GM21447 (cell line): ENCODE results near the gene LRRC19.

Source experiments
- ATAC-seq: cut with Tn5 transposase; IDR thresholded peaks from one replicate; pipeline ENCODE4 v1.9.1; 2021; ENCODE audit not compliant: unreplicated experiment

Gene LRRC19, protein sequence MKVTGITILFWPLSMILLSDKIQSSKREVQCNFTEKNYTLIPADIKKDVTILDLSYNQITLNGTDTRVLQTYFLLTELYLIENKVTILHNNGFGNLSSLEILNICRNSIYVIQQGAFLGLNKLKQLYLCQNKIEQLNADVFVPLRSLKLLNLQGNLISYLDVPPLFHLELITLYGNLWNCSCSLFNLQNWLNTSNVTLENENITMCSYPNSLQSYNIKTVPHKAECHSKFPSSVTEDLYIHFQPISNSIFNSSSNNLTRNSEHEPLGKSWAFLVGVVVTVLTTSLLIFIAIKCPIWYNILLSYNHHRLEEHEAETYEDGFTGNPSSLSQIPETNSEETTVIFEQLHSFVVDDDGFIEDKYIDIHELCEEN

GRCh38 chr9:27005491-27005890 is at the start of gene LRRC19:
TSS of gene LRRC19 (minus strand) at chr9:27005672. CDS start at chr9:26999694, 5,978 bp downstream.
- ATAC-seq, result no peak

GRCh38 chr9:27054841-27055240 is 49.4 kb upstream of the LRRC19 start:
- no peak for ATAC-seq

DNA sequence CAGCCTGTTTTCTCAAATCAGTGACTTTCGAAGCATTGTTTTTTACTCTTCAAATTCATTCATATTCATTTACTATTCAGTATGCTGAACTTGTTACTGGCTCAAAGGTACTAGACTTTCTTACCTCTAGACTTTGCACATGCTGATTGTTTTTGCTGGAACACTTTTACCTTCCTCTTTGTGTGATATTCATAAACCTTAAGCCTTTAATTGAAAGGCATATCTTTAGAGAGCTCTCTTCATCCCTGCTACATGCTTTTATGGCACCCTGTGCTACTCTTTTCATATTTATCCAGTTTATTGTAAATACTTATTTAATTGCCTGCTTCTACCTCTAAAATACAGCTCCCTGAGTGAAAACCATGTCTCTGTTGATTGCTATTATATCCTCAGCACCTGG is 48.7 kb upstream of the LRRC19 start:
- ATAC-seq, result no peak

DNA sequence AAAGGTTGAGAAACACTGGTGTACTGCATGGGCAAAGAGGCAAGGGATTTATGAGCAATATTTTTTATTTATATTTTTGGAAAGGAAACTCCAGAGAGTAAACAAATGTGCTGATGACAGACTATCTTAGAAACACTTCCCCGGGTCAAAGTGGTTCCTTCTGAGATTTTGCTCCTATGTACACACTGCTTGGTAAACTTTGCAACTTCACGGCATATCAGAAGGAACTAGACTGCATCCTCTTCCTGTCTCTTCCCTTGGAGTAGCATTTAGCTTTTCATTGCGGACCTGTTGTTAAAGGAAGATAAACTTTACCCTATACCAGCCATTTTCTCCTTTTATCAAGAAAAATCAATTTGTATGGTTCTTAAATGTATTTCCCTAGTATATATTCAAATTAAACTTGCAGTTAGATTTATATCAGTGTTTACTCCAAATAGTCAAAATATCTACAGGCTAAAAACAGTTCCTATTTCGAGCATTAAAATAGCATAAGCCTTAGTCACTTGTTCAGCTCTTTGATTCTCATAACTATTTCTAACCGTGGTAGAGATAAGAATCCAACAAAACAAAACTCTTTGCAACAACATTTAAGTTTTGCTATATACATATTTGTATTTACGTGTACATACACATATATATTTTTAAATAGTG is 48.0 kb upstream of the LRRC19 start:
- no peak for ATAC-seq

DNA sequence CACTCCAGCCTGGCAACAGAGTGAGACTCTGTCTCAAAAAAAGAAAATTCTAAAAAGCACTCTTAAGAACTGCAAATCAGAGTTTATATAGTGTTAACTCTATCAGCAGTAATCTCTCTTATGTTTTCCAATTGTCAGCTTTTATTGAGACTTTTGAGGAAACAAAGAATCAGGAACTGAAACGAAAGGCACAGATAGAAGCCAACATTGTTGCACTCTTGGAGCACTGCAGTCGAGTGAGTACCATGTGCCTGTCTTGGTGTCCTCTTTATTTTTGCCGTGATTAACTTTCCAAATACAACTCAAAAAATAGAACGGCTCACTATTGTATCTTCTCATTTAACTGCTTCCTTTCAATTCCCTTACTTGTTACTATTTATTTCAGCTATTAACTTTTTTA is 41.7 kb upstream of the LRRC19 start:
- ATAC-seq, result no peak

DNA sequence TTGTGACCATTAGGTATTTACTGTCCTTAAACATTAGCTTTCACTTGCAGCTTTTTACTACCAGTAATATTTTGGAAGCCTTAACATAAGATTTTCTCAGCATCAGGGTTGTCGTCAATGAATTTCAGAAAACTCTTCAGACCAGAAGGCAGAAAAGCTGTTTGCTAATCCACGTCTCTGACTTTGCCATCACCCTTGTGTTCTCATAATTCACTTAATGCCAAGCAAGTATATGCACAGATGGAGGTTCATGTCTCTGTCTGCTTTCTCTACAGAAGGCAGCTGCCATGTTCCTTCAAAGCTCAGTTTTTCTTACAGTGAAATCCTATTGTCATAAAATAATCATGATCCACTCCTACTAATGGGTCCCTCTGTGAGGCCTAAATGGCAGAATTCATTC is 37.7 kb upstream of the LRRC19 start:
- ATAC-seq, result no peak

DNA sequence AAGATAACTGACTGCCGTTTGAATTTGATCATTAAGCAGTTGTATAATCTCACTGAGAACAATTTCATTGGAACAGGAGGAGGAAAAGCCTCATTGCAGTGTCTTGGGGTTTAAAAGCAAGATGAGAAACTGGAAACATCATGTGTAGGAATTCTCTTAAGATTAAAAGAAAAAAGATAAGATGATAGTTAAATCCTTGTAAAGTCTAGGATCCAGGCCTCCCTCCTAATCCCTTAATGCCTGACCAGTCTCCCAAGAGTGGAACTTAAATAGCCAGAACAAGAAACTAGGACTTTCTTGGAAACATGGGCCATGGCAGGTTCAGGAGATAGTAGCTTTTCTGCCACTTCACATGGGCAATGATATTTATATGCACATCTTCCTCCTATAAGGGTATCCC is 37.0 kb upstream of the LRRC19 start:
- no peak for ATAC-seq

GRCh38 chr9:27041746-27042145 is 36.3 kb upstream of the LRRC19 start:
- ATAC-seq, result no peak

DNA sequence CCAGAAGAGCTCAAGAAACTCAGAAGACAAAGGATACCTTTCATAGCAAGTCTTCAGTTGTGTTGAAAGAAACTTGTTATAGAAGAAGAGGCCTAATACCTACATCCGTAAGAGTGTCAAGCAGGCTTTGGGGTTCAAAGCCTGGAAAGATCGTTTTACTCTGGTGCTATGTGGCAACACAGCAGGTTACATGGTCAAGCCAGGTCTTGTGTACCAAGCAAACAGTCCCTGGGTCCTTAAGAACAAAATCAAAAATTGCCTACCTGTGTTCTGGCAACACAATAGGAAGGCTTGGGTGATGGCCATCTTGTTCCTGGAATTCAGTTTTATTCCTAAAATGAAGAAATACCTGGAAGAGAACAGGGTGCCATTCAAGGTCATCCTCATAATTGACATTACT is 32.0 kb upstream of the LRRC19 start:
- ATAC-seq, result no peak

DNA sequence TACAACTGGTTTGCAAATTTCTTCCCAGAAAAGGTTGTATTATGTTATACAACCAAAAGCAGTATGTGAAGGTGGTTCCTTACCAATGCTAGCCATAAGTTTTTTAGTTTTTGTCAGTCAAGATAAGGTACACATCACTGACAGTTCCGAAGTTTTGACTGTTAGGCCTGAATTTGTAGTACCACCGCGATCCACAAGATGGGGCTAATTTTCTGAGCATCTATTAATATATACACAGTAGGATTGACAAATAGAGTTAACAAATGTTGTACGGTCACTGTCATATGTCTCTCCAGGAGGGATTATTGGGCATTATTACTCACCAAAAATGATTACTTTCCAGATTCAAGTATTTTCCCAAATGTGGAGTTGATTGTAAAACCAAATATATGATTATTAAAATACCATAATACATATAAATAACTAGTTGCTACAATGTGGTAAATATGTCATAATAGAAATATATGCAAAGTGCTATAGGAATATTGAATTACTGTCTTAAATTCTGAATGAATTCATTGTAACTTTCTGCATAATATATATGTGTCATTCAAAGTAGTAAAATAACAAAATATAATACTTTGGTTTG is 28.4 kb upstream of the LRRC19 start:
- ATAC-seq, result peak; percentile 90

GRCh38 chr9:27029186-27029585 is 23.7 kb upstream of the LRRC19 start:
- ATAC-seq, result no peak

GRCh38 chr9:27022920-27023319 is 17.4 kb upstream of the LRRC19 start:
- ATAC-seq, result no peak

- no peak for ATAC-seq
These were observed 14.1 kb upstream of the LRRC19 start for GRCh38 chr9:27019589-27019988.

GRCh38 chr9:27003426-27004077 is 1.9 kb downstream of the LRRC19 start:
- ATAC-seq, result no peak

GRCh38 chr9:26995810-26996209 is 9.7 kb downstream of the LRRC19 start:
- ATAC-seq, result no peak

DNA sequence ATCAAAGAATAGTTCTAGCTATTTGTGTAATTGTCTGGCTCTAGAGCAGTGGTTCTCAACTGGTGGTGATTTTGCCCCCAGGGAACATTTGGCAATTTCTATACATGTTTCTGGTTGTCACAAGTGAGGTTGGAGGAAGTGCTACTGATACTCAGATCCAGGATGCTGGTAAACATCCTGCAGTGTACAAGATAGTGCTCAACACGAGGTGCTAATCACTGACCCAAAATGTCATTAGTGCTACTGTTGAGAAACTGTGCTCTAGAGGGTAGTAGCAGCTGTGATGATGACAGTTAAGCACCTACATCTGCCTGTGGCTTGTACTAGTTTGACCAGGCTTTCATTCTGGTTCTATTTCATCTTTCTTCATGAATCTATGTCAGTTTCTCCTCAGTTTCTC is 22.1 kb downstream of the LRRC19 start:
- peak; percentile 78 for ATAC-seq

- no peak for ATAC-seq
These were observed 29.5 kb downstream of the LRRC19 start for GRCh38 chr9:26975728-26976707.

DNA sequence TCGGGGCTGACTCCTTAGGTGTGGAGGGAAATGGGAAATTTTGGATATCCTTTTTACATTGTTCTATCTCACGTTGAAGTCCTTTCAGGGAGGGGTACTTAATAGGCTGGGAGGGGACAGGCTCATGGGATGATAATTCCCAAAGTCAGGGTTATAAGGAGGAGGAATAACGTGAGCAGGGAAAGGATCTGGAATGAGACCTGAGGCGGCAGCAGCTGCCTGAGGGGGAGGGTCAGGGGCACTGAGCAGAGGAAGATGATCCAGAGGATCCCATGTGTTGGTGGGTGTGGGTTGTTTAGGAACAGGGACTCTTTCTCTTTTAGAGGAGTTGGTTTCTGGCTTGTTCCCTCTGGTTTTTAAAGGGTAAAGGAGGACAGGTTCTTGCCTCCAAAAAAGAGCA is 30.5 kb downstream of the LRRC19 start:
- no peak for ATAC-seq

GRCh38 chr9:26973989-26974388 is 31.5 kb downstream of the LRRC19 start:
- ATAC-seq, result no peak

DNA sequence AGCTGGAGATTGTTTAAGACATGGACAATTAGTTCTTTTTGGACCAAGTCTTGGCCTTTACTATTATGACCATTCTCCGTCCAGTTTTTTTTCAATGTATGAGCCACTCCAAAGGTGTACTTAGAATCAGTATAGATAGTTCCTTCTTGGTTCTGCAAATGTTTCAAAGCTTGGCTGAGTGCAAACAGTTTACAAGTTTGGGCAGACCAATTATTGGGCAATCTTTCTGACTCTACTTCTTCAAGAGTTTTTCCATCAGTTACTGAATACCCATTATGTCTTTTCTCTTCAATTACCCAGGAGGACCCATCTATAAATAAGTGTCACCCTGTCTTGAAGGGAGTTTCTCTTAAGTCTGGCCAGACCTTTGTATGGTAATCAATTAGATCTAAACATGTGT is 33.8 kb downstream of the LRRC19 start:
- ATAC-seq, result no peak

DNA sequence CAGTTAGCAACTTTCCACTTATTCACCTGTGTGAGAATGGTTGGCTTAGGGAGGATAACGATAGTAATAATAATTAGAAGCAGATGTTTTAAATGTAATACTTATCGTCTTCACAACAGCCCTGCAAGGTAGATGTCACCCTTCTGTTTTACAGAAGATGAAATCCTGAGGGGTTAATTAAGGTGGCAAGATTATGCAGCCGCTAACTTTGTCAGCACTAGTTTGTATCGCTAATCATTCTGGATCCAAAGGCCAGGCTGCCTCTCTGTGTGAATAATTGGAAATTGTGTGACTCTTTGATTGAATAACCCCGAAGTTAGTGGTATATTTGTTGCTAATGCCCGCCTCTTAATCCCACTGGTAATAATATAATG is 48.6 kb downstream of the LRRC19 start:
- ATAC-seq, result no peak
